HTERT RPE-1 (cell line): Measurements from ENCODE around the gene ZEB1.
"Not testable (repeated sequence)": the region's sequence is repeated elsewhere in the genome, so short reads cannot be mapped to it uniquely, and the experiment has no call there.

Source experiments
- in situ Hi-C: fragments of 300-500 bp; cut with MboI; formaldehyde crosslinking; loops from 4 replicates; pipeline ENCODE4 v1.14.3; 2020; ENCODE audit warnings: low sequenced_read_pairs

Gene ZEB1

DNA sequence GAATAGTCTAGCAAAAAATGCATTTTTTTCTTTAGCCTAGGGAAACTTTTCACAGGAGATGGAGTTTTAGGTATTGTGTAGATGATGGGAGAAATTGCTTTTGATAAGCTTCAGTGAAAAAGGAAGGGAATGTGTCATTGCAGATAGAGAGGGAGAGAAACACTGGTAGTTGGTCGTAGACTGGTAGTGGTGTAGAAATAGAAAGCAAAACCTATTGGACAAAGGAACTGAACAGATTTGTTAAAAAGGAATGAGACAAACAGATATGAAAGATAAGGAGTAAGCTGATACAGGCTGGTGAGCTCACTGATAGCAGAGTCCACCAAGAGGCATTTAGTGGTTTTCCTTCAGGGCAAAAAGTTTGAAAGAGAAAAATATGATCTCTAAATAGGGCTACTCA, 94.3 kb downstream of the ZEB1 start:
- in situ Hi-C loops = no loop called here

DNA sequence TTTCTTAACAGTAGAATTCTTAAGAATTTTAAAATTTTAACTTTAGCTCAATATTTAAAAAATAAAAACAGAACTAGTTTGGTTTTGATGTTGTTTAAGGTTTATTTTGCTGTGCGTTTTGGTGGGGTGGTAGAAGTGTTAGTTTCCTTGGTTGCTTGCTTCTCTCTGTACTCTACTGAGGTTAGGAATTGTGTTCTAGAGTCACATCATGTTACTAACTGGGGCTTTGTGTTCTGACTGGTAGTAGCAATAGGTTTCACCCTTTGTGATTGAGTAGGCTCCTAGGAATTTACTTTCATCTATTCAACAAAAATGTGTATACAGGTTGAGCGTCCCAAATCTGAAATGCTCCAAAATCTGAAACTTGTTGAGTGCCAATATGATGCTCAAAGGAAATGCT, 99.5 kb downstream of the ZEB1 start:
- in situ Hi-C loops = no loop called here

DNA sequence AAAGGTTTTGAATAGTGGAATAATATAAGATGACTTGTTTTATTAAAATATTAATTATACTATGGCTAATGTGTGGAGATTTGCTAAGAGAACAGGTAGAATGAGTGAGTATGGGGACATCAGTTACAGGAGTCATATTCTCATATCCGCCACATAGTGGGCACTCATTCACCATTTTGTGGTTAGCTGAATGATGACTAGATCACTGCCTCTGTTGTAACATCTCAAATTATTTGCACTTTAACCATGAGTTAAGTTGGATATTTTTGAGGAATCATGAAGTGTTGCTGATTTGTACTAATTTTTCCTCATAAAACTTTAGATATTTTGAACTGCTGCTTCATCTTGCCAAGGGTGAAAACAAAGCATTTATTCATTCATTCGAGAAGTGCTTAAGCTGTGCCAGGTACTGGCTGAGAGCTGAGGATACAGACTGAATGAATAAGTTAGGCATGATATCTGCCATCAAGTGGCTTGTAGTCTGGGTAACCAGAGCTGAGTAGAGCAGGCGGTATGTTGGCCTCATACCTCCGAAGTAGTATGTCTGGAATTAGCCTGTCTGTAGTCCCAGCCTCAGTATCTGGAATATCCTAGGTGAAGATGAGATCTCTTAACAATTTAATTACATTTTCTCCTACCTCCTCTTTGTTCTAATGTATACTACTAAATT, 100.5 kb downstream of the ZEB1 start:
- in situ Hi-C loops = no loop called here

DNA sequence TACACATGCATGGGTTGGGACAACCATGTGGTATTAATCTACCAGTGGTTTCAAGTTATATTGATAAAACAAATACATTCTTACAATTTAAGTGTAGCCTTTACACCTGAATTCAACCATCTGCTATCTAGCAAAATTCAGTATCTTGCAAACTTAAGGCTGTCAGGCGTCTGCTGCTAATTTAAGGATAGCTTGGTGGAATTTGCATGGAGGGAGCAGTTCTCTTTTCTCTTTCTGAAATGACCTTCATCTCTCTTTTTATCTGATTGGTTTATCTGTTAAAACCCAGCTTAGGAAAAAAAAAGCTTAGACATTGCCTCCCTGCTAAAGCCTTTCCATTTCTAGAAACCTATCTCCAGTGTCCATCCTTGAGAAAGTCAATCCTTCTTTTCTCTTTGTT, 102.3 kb downstream of the ZEB1 start:
- in situ Hi-C loops = no loop called here

DNA sequence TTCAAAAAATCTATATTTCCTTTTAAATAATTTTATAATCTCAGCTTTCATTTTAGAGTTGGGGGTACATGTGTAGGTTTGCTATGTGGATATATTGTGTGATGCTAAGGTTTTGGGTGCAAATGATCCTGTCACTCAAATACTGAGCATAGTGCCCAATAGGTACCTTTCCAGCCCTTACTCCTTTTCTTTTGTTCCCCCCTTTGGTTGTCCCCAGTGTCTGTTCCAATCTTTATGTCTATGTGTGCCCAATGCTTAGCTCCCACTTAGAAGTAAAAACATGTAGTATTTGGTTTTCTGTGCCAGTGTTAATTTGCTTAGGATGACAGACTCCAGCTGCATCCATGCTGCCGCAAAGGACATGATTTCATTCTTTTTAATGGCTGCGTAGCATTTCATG, 103.6 kb downstream of the ZEB1 start:
- in situ Hi-C loops = no loop called here

DNA sequence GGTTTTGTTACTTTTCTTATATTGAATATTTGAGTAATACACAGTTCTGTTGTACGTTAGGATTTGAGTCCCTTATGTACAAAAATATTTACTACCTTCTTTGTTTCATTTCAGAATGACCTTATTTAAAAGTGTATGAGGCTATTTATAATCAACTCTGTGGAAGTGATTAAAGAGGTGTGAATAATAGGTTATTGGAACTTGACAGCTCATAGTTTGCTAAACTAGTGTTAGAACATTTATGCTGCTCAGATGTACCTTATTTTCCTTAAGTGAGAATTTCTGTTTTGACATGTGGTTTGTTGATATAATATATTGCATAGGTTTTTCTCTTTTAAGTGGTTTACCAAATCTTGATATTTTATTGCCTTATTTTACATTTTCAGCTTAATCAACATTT, 105.5 kb downstream of the ZEB1 start:
- in situ Hi-C loops = no loop called here

DNA sequence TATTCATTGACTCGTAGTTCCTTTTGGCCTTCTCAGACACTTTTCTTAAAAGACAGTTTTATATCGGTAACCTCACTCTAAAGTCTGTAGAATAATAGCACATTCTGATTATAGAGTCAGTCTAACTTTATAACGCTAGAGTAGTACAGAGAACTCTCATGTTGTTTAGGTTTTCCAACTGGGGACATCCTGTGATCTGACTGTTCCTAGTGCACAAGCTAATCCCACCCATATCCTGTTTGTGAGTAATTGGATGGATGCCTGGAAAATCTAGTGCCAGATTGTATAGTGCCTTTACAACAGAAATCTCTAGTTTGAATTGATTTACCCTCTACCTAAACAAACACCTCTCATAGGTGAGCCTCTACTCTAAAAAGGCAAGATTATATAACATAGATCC, 107.4 kb downstream of the ZEB1 start:
- in situ Hi-C loops = no loop called here

DNA sequence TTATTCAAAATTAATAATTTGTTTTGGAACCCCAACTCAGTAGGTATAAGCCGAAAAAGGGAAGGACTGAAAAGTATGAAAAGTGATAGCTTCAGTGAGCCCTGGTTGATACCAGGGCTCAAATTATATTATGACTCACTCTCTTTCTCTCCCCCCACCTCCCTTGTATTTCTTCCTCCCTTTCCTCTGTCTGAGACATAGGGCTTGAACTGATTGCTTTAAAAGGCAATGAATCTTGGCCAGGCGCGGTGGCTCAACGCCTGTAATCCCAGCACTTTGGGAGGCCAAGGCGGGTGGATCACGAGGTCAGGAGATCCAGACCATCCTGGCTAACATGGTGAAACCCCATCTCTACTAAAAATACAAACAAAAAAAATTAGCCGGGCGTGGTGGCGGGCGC, 108.3 kb downstream of the ZEB1 start:
- in situ Hi-C loops = not testable (repeated sequence)

DNA sequence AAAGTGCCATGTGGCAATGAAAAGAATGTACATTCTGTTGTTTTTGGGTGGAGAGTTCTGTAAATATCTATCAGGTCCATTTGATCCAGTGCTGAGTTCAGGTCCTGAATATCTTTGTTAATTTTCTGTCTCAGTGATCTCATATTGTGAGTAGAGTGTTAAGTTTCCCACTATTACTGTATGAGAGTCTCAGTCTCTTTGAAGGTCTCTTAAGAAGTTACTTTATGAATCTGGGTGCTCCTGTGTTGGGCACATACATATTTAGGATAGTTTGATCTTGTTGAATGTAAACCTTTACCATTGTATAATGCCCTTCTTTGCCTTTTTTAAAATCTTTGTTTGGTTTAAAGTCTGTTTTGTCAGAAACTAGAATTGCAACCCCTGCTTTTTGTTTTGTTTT, 109.5 kb downstream of the ZEB1 start:
- in situ Hi-C loops = not testable (repeated sequence)

DNA sequence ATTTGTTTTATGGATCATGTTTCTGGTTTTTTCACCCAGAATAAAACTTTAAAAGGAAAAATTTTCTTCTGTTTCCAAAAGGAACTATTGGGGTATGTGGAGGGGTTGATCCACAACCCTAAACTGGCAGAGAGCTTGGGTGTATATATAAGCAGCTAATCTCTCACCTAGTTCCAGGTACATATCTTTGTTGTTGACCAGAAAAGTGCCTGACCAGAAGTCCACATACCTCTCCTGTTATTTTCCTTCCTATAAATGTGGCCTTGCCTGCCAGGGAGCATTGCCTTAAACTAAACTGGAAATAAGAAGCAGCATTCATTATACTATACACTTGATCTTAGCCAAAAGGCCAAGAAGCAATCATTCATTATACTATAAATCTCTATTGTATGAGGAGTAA, 112.0 kb downstream of the ZEB1 start:
- in situ Hi-C loops = no loop called here

DNA sequence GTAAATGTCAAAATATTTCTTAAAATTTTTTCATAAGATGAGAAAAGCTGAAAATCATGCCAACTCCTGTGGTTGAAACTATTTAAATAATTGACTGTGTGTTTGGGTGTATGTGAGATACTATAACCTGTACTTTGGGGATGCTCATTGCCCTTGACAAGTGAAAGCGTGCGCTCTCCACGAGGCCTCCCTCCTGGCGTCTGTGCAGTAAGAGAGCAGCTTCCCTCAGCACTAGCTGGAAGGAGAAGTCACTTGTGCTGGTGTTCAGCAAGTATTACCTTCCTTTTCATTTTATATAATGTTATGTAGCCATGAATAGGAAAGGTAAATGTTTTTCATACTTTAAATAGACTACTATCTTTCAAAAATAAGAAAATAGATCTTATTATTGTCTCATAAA, 118.9 kb downstream of the ZEB1 start:
- in situ Hi-C loops = no loop called here

DNA sequence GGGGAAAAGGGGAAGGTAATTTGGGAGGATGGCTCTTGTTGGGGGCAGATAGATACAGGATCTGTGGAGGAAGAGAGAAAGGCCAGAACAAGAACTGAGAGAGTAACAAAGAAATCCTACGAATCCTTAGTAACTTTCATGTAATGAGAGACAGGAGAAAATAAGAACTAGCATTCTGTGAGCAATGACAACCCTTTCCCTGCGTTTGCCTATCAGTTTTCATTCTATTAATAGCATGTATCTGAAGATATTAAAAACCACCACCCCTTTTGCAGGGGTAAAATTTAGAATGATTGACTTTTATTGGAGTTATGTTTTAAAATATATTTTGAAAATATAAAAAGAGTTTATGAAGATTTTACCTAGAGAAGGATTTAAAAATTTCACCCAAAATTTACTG, 132.8 kb downstream of the ZEB1 start:
- in situ Hi-C loops = no loop called here

DNA sequence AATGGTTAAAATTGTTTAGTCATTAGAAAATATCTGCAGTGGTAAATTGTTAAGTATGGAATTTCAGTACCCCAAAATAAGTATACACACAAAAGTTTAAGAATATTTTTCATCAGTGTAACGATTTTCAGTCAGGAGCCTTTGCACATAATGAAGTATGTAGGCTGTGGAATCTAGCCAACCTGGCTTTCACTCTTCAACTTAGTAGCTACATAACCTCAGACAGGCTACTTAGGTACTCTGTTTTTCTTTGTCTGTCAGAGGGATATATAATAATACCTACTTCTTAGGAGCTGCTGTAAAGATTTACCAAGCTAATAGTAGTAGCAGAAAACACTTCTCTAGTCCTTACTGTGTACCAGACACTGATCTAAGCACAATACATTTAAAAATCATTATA, 137.5 kb downstream of the ZEB1 start:
- in situ Hi-C loops = no loop called here

DNA sequence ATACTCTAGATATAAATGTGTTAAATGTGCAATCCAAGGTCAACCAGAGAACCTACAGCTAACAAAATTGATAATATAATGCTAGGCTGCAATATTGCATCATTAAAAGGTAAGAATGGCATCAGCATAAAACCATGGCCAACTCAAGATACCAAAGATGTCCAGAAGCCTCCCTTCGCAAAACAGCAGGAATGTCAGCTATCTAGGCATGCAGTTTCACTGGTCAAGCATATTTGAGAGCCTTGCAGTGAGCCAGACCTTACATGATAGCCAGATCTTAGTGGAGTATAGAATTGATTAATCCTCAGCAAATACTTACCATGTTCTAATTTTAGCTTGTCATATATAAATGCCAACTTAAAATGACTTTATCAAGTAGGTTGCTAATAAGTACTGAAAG, 138.8 kb downstream of the ZEB1 start:
- in situ Hi-C loops = no loop called here

DNA sequence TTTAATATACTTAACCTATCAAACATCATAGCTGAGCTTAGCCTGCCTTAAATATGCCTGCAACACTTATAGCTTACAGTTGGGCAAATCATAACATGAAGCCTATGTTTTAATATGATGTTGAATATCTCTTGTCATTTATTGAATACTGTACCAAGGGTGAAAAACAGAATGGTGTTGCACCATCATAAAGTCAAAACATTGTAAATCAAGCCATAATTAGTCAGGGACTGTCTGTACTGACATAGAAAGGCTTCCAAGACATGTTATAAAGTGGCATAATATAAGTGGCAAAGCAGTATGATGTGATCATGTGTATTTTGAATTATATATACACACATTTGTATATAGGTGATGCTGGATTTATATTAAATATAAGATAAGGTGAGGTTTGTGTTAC, 140.0 kb downstream of the ZEB1 start:
- in situ Hi-C loops = no loop called here

DNA sequence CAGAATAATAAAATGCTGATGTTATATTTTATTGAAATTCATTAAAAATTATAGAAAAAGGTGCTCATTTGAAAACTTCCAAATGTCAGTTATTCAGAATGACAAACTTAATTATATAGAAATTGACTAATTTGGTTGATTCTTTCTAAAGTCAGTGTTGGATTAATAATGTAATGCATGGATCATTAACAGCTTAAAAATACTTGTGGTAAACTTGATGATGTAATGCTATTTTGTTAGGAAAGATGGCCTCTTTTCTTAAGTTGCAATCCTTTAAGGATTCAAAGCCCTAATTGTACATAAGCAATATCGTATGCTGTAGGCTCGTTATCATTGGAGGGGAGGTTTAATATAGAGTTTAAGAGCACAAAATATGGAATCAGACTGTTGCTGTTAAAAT, 141.2 kb downstream of the ZEB1 start:
- in situ Hi-C loops = no loop called here

DNA sequence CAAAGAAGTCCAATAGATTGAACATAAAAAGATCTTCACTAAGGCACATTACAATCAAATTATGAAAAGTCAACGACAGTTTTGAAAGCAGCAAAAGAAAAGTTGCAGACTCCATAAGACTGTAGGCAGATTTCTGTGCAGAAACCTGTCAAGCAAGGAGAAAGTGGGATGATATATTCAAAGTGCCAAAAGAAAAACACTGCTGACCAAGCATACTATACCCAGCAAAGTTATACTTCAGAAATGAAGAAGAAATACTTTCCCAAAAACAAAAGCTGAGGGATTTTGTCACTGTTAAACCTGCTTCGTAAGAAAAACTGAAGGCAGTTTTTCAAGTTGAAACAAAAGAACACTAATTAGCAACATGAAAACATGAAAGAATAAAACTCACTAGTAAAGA, 145.5 kb downstream of the ZEB1 start:
- in situ Hi-C loops = no loop called here

DNA sequence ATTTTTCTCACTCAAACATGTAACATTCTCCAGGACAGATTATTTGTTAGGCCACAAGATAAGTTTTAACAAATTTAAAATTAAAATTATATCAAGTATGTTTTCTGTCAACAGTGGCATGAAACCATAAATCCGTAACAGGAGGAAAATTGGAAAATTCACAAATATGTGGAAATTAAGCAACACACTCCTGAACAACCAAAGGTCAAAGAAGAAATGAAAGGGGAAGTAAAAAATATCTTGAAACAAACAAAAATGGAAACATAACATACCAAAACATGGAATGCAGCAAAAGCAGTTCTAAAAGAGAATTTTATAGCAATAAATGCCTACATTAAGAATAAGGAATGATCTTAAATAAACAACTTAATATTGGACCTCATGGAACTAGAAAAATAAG, 147.3 kb downstream of the ZEB1 start:
- in situ Hi-C loops = no loop called here

DNA sequence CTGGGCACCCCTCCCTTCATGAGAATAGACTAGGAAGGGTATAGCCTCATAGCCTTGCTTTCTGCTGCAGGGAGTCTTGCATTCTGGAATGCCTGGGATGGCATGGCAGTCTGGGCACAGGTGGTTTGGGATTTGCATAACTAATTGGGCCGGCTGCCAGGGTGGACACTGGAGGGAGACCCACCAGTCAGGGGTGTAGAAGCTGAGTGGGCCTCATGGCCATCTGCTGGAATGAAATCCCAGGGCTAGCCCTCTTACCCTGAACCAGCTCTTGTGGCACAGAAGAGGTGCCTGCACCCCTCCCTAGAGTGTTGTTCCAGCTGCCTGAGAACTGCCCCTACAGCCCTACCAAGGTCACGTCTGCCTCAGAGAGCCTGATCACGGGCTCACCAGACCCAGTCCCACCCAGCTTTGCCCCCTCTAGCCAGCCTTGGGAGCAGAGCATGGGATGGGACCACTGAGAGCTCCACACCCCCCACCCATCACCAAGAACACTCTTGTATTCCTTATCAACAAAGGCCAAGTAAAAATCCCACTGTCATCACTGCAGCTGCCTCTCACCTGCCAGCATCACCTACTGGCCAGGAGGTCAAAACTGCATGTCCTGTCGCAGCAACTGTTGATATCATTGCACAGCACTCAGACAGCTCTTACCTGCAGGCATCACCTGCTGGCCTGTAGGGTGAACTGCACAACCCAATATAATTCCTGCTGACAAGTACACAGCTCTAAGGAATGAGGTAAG, 148.9 kb downstream of the ZEB1 start:
- in situ Hi-C loops = no loop called here

DNA sequence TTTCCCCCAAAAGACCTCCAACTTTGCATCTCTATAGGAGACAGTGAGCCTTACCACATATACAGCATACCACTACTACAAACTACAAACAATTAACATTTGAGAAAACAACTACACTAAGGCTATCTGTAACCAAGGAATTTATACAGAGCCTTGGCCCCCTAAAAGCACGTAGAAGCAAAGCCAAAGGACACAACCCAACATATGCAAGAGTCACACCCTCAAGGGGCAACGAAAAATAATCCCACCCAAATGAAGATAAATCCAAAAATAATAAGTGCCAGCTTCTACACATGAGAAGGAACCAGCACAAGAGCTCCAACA, 149.5 kb downstream of the ZEB1 start:
- in situ Hi-C loops = no loop called here

DNA sequence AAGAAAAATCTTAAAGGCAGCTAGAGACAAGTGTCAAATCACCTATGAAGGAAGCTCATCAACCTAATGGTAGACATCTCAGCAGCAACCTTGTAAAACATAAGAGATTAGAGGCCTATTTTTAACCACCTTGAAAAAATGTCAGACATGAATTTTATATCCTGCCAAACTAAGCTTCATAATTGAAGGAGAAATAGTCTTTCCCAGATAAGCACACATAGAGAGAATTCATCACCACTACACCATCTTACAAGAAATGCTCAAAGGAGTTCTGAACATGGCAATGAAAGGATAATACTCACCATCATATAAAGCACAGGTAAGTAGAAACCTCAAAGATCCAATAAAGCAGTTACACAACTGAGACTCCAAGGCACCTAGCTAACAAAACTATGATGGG, 156.5 kb downstream of the ZEB1 start:
- in situ Hi-C loops = no loop called here

DNA sequence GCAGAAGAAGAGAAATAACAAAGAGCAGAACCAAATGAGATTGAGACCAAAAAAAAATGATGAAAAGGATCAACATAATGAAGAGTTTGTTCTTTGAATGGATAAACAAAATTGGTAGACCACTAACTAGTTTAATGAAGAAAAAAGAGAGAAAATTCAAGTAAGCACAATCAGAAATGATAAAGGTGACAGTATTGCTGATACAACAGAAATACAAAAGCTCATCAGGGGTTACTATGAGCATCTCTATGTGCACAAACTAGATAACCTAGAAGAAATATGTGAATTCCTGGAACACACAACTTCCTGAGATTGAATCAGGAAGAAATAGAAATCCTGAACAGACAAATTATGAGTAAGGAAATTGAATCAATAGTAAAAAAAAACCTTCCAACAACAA, 157.1 kb downstream of the ZEB1 start:
- in situ Hi-C loops = no loop called here

DNA sequence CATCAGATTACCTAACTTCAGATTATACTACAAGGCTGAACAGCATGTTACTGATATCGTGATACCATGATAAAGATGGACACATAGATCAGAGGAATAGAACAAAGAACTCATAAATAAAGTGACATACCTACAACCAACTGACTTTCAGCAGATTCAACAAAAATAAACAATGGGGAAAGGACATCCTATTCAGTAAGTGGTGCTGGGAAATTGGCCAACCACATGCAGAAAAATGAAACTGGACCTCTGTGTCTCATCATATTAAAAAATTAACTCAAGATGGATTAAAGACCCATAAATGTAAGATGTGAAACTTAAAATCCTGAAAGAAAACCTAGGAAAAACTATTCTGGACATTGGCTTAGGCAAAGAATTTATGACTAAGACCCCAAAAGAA, 158.6 kb downstream of the ZEB1 start:
- in situ Hi-C loops = no loop called here
